HepG2 (cell line): ENCODE measurements around the gene TMEM134. TPM values are rescaled to one million over a fixed set of nuclear protein-coding genes. Genes with fewer than 3 reads are reported as not detected.

Source experiments
- ATRX ChIP-seq: sonication (generic); formaldehyde crosslinking; IDR thresholded peaks from 2 replicates; pipeline ENCODE4 v1.4.0; 2020; ENCODE audit warnings: missing genetic modification reagents, borderline replicate concordance
- EHMT2 ChIP-seq: fragments of 200-600 bp; sonication (generic); IDR thresholded peaks from 2 replicates; pipeline ENCODE4 v1.7.0; 2017; ENCODE audit warnings: antibody characterized with exemption, low read depth, low read length, borderline replicate concordance
- IRF1 ChIP-seq: sonication (generic); formaldehyde crosslinking; IDR thresholded peaks from 2 replicates; pipeline ENCODE4 v1.4.0; 2020; ENCODE audit warnings: low read depth, mild to moderate bottlenecking, missing genetic modification reagents
- KLF15 ChIP-seq: sonication (generic); formaldehyde crosslinking; IDR thresholded peaks from 2 replicates; pipeline ENCODE4 v1.8.1; 2023; ENCODE audit warnings: borderline replicate concordance, mild to moderate bottlenecking, inconsistent platforms, missing genetic modification reagents, mixed read lengths
- MIER2 ChIP-seq: IDR thresholded peaks from 2 replicates; pipeline ENCODE4 v1.6.1; 2016; ENCODE audit warnings: missing biosample characterization, missing genetic modification reagents
- NFE2L2 ChIP-seq: fragments of 150-350 bp; IDR thresholded peaks from 2 replicates; pipeline ENCODE4 v1.6.1; 2014; ENCODE audit warnings: low read length
- RBAK ChIP-seq: sonication (generic); formaldehyde crosslinking; IDR thresholded peaks from 2 replicates; pipeline ENCODE4 v1.5.1; 2020; ENCODE audit warnings: mild to moderate bottlenecking, missing genetic modification reagents
- RFXAP ChIP-seq: sonication (generic); formaldehyde crosslinking; IDR thresholded peaks from 2 replicates; pipeline ENCODE4 v1.4.0; 2020; ENCODE audit warnings: missing genetic modification reagents, borderline replicate concordance
- SALL2 ChIP-seq: sonication (generic); formaldehyde crosslinking; IDR thresholded peaks from 2 replicates; pipeline ENCODE4 v1.8.1; 2023; ENCODE audit warnings: mild to moderate bottlenecking, missing genetic modification reagents, inconsistent platforms
- SMAD9 ChIP-seq: sonication (generic); formaldehyde crosslinking; IDR thresholded peaks from 2 replicates; pipeline ENCODE4 v1.5.1; 2020; ENCODE audit warnings: mild to moderate bottlenecking, missing genetic modification reagents
- ZBTB21 ChIP-seq: sonication (generic); formaldehyde crosslinking; IDR thresholded peaks from 2 replicates; pipeline ENCODE4 v1.4.0; 2020; ENCODE audit warnings: missing genetic modification reagents
- ZKSCAN5 ChIP-seq: sonication (generic); formaldehyde crosslinking; IDR thresholded peaks from 2 replicates; pipeline ENCODE4 v1.5.1; 2020; ENCODE audit warnings: mild to moderate bottlenecking, missing genetic modification reagents
- ZNF549 ChIP-seq: sonication (generic); formaldehyde crosslinking; IDR thresholded peaks from 2 replicates; pipeline ENCODE4 v1.5.0; 2020; ENCODE audit warnings: missing genetic modification reagents
- ZNF567 ChIP-seq: sonication (generic); formaldehyde crosslinking; IDR thresholded peaks from 2 replicates; pipeline ENCODE4 v1.8.1; 2023; ENCODE audit warnings: mild to moderate bottlenecking, missing genetic modification reagents, borderline replicate concordance
- ZNF629 ChIP-seq: sonication (generic); formaldehyde crosslinking; conservative IDR thresholded peaks from 2 replicates; pipeline ENCODE4 v1.5.0; 2020; ENCODE audit warnings: missing genetic modification reagents
- polyA plus RNA-seq, 8 experiments: library from polyadenylated mRNA; depleted of rRNA in 3 of 8; stranded (reverse) in 7 of 8; unstranded in 1 of 8; fragments of >200 nt; fragmentation: Illumina TruSeq in 4 of 8; extraction: Trizol in 4 of 8; gene quantifications; 2 replicates each; pipeline versions ENCODE4 v1.2.1 to v1.2.3, GENCODE V29; 2011 to 2016; ENCODE audit warnings: low read depth in 4 of 8, missing spikeins in 1 of 8, mixed read lengths in 1 of 8; ENCODE audit not compliant: insufficient read depth in 1 of 8
- total RNA-seq, 5 experiments: library from RNA; depleted of rRNA; stranded (reverse); fragments of >200 nt; fragmentation: Illumina TruSeq; extraction: Trizol; gene quantifications; 2 replicates each; pipeline ENCODE4 v1.2.3, GENCODE V29; 2016; ENCODE audit warnings: low read depth in 1 of 5
- TF ChIP-seq, protein P1 (sequence below): sonication (generic); formaldehyde crosslinking; IDR thresholded peaks from 2 replicates; pipeline ENCODE4 v1.4.0; 2020; ENCODE audit warnings: mild to moderate bottlenecking, missing genetic modification reagents
- TF ChIP-seq, protein P2 (sequence below): IDR thresholded peaks from 2 replicates; pipeline ENCODE4 v1.6.1; 2016; ENCODE audit warnings: low read depth, control low read depth
- TF ChIP-seq, protein P3 (sequence below): IDR thresholded peaks from 2 replicates; pipeline ENCODE4 v1.6.1; 2016; ENCODE audit warnings: control low read depth

Gene TMEM134
- total and polyA plus RNA-seq, 2 of the 13 experiments (the other 11 are each of a cell fraction or from before 2014, with no cell fraction given): 6.9 to 26.9 TPM

DNA sequence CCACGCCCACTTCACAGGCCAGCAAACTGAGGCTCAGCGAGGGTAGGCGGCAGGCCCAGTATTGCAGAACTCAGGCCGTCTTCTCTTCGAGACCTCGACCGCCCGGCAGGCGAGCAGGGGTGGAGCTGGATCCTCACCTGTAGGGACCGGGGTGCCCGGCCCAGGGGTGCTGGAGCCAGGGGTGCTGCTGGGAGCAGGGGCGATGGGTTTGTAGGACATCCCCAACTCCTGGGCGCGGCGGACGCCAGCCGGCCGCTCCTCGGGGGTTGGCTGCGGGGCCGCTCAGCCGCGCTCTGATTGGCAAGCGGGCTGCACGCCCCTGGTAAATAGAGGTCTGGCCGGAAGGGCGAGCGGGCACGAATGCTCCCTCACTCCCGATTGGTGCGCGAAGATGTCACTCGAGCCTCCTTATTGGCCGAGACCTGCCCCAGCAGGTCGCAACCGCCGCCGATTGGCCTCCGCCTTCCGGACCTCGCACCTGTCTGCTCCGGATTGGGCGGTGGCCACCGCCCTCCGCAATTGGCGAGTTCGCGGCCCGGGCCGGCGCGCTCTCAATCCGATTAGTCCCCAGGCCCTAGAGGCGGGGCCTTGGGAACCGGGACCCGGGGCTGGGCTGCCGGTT is 38.9 kb upstream of the TMEM134 start, which contains the start of gene CDK2AP2 (continued):
- TF ChIP-seq, protein P1, sequence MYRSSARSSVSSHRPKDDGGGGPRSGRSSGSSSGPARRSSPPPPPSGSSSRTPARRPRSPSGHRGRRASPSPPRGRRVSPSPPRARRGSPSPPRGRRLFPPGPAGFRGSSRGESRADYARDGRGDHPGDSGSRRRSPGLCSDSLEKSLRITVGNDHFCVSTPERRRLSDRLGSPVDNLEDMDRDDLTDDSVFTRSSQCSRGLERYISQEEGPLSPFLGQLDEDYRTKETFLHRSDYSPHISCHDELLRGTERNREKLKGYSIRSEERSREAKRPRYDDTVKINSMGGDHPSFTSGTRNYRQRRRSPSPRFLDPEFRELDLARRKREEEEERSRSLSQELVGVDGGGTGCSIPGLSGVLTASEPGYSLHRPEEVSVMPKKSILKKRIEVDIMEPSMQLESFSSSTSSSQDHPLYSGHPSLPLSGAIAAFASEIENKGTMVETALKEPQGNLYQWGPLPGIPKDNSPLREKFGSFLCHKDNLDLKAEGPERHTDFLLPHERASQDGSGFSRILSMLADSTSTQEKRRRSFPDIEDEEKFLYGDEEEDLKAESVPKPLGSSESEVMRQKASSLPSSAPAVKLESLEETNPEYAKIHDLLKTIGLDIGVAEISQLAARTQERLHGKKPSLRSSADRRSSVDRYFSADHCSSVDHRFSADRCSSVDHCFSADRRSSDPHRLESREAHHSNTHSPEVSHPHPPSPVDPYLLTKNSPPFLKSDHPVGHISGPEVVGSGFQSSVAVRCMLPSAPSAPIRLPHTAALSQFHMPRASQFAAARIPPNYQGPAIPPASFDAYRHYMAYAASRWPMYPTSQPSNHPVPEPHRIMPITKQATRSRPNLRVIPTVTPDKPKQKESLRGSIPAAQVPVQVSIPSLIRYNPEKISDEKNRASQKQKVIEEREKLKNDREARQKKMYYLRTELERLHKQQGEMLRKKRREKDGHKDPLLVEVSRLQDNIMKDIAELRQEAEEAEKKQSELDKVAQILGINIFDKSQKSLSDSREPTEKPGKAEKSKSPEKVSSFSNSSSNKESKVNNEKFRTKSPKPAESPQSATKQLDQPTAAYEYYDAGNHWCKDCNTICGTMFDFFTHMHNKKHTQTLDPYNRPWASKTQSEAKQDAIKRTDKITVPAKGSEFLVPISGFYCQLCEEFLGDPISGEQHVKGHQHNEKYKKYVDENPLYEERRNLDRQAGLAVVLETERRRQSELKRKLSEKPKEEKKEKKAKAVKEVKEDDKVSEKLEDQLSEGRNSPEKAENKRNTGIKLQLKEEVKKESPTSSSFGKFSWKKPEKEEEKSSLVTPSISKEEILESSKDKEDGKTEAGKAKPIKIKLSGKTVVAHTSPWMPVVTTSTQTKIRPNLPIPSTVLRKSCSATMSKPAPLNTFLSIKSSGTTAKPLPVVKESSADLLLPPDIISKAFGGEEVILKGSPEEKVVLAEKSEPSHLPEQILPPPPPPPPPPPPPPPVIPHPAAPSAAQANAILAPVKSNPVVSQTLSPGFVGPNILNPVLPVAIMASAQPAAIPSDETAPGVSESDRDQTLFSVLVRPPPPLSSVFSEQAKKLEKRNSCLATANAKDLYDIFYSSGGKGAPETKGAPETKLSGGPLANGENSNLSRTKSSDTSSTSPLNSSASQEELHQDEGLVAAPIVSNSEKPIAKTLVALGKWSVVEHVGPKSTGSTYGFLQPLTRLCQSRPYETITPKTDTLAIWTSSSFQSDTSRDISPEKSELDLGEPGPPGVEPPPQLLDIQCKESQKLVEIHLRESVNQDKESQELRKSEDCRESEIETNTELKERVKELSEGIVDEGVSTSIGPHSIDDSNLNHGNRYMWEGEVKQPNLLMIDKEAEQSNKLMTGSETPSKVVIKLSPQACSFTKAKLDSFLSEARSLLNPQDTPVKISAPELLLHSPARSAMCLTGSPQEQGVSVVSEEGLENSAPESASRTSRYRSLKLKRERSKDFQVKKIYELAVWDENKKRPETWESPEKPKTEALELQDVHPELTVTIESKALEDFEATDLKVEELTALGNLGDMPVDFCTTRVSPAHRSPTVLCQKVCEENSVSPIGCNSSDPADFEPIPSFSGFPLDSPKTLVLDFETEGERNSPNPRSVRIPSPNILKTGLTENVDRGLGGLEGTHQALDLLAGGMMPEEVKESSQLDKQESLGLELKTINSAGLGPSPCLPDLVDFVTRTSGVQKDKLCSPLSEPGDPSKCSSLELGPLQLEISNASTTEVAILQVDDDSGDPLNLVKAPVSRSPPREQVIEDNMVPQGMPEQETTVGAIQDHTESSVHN (CRISPR knock-in tag): no peak
- TF ChIP-seq ATRX (CRISPR knock-in tag) (no peak), RFXAP (peak; percentile 65), IRF1 (CRISPR knock-in tag) (no peak), ZNF549 (CRISPR knock-in tag) (no peak), ZBTB21 (CRISPR knock-in tag) (no peak), KLF15 (CRISPR knock-in tag) (peak; percentile 96; the same call in 1 of the 2 replicates), NFE2L2 (no peak), SALL2 (peak; percentile 23; the same call in 1 of the 2 replicates), ZNF567 (CRISPR knock-in tag) (no peak), RBAK (CRISPR knock-in tag) (no peak), ZKSCAN5 (CRISPR knock-in tag) (no peak), EHMT2 (no peak), ZNF629 (CRISPR knock-in tag) (peak; percentile 100), SMAD9 (CRISPR knock-in tag) (0 out of 2 replicates have a peak, but pooled peaks have one; percentile 25), MIER2 (CRISPR knock-in tag) (no peak)
- TF ChIP-seq, protein P2, sequence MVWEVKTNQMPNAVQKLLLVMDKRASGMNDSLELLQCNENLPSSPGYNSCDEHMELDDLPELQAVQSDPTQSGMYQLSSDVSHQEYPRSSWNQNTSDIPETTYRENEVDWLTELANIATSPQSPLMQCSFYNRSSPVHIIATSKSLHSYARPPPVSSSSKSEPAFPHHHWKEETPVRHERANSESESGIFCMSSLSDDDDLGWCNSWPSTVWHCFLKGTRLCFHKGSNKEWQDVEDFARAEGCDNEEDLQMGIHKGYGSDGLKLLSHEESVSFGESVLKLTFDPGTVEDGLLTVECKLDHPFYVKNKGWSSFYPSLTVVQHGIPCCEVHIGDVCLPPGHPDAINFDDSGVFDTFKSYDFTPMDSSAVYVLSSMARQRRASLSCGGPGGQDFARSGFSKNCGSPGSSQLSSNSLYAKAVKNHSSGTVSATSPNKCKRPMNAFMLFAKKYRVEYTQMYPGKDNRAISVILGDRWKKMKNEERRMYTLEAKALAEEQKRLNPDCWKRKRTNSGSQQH: no peak
- TF ChIP-seq, protein P3, sequence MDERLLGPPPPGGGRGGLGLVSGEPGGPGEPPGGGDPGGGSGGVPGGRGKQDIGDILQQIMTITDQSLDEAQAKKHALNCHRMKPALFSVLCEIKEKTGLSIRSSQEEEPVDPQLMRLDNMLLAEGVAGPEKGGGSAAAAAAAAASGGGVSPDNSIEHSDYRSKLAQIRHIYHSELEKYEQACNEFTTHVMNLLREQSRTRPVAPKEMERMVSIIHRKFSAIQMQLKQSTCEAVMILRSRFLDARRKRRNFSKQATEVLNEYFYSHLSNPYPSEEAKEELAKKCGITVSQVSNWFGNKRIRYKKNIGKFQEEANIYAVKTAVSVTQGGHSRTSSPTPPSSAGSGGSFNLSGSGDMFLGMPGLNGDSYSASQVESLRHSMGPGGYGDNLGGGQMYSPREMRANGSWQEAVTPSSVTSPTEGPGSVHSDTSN (CRISPR knock-in tag): peak; percentile 92
